HUDEP-2 (cell line): Measurements from ENCODE around the gene PSMB5.

ENCODE experiments used
- DNase-seq, 76 experiments: peaks; one replicate each; lab custom pipeline; 2025; ENCODE audit not compliant: unreplicated experiment in 76 of 76; lab: John Stamatoyannopoulos, UW

PSMB5 gene

DNA sequence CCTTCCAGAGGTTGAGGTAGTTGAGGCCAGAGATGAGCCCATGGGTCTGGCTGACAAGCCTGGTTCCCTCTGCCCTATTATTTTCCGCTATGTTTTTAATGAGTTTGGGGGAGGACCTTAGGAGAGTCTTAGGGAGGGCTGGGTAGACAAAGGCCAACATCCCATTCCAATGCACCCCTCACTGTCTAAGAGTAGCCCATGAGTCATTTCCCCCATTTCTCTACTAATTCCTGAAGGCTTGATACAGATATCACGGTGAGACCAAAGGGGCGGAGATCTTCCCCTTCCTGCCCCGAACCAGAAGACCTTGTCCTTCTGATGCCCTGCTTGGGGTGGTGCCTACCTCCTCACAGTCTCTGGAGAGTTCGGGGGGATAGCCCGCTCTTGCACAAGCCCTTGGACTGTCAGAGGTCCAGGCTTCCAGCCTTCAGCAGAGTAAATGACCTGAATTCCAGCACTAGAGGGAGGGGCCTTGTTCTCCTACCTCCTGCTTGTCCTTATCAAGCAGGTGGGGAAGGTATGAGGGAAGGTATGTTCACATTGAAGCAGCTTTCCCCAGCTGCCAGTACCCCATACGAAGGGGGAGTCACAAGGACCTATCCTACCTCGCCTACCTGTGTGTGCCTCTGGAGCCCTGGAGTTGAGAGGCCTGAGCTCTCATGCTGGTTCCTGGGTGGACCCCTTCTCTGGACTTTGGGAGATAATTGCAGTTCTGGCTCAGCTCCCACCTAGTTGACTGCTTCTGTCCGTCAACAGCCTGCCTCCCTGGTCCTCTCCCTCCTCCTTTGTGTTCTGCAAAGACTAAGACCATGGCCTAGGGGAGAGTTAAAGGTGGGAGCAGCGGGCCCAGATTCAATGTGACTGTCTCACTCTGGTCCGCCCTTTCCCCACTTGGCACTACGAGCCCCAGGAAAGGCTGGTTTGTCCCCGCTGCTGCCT, 11.0 kb upstream of the PSMB5 start:
- DNase-seq: no peak

DNA sequence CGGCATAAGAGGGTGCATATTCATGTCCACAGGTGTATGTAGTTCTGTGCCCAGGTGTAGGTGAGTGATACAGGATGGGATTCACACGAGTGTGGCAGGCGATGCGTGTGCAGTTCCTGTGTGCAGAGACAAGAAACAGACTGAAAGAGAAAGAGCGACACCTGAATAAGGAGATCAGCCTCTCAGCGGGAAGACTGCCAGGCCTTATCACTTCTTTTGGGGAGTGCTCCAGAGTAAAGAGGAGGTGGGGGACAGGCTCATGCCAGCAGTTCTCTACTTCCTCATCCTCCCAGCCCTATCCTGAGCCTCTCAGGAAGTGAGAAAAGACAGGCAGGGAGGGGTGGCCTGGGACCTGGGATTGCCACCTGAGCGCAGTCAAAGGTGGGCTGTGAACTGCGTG, 10.1 kb upstream of the PSMB5 start:
- no peak for DNase-seq

DNA sequence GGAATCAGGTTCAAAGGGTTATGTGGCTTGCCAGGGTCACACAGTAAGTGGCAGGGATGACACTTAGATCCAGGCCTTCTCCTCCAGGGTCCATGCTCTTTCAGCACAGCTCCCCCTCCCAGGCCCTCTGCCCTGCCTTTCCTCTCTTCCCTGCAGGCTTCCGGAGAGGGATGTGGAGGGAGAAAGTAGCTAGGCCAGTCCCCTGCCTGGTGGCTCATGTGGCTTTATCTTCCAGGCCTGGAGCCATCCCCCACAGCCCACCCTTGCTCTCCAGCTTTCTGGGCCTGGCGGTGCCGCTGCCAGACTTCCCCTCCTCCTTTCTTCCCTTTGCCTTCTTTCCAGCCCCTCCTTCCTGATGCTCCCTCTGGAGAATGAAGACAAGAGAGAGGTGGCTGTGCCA, 9.1 kb upstream of the PSMB5 start:
- DNase-seq: no peak

DNA sequence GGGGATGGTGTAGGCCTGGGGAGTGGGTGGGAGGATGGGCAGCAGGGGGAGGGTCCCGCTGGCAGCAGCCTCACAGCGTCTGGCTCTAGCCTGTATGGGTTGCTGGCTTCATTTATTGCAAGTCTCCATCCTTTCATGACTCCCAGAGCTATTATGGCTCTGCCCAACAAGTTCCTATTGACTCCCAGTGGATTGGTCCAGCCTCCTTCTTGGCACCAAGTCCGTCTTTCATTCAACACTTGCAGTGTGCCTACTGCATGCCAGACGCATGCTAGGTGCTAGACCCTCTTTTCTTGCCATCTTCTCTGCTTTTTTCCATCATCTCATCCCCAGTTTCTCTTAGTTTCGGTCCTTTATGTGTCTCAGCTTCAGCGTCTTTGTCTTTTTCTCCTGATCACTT, 8.4 kb upstream of the PSMB5 start:
- DNase-seq: no peak

DNA sequence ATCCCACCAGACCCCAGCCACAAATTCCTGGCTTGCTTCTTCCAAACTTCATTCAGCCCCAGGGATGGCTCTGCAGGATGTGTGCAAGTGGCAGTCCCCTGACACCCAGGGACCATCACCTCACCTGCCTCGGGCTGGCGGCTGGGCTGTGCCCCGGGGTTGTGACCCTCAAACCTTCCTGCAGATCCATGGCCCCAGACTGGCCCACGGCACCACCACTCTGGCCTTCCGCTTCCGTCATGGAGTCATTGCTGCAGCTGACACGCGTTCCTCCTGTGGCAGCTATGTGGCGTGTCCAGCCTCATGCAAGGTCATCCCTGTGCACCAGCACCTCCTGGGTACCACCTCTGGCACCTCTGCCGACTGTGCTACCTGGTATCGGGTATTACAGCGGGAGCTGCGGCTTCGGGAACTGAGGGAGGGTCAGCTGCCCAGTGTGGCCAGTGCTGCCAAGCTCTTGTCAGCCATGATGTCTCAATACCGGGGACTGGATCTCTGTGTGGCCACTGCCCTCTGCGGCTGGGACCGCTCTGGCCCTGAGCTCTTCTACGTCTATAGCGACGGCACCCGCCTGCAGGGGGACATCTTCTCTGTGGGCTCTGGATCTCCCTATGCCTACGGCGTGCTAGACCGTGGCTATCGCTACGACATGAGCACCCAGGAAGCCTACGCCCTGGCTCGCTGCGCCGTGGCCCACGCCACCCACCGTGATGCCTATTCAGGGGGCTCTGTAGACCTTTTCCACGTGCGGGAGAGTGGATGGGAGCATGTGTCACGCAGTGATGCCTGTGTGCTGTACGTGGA, 7.7 kb upstream of the PSMB5 start, which contains the start of gene PSMB11:
Gene PSMB11 (plus strand): TSS at position 51 of the 804 bp plus-strand sequence. CDS start 14 bp downstream, at position 65.
- no peak for DNase-seq

DNA sequence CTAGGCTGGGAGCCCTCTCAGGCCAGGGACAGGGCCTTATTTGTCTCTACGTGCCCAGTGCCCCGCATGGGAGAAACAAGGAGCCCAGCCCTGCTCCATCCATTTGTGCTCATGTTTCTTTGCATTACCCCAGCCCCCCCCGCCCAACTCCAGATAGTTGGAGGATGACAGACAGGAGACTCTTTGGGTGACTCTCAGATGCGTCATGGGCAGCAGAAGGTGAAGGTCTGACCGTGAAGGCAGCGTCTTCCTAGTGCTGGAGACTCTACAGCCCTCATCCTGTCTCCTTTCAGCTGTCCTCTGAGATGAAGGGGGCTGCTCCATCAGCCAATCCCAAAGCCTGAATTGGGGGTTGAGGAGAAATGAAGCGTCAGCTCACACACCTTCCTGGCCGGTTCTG, 7.0 kb upstream of the PSMB5 start:
- no peak for DNase-seq

DNA sequence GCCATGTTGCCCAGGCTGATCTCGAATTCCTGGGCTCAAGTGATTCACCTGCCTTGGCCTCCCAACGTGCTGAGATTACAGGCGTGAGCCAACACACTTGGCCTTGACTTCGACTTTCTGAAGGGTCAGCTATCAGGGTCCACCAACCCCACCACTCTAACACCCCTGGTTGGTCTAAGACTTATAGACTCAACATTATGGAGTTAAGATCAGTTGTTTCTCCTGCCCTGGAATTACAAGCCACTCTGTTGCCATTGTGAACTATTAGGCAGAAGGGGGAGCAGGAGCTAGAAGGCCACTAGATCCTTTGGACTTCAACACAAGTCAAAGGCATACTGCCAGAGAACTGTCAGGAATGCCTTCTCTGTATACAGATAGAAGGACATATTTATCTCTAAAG, 5.4 kb upstream of the PSMB5 start:
- no peak for DNase-seq

DNA sequence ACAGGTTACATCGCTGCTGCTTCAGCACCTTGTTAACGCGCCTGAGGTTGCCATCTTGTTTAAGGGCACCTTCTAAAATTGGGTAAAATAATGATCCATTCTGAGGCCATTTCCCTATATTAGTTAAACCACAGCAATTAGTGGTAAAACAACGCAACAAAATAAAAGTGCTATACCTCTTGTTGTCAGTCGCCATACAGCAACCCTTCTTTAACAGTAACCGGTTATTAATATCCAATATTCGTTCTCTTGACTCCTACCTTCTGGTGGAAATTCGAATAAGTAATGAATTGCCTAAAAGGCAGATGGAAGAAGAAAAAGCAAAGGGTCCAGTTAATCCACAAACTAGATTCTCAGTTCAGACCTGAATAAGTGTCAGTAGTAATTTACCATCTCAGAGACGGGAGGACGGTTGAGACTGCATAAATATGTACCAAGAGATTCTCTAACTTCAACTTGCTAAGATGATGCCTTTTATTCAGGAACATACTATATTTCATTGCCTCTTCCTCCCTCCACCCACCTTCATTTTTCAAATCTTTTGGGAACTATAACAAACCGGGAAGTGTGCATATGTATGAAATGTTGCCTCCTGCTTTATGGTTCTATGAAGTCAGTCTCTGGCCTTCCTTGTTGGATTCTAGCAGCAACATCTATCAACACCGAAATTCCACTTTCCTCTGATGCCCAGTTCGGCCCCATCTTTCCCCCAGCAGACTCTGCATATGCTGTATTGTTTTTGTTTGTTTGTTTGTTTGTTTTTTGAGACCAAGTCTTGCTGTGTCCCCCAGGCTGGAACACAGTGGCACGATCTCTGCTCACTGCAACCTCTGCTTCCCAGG, 824 bp upstream of the PSMB5 start:
- DNase-seq: no peak

DNA sequence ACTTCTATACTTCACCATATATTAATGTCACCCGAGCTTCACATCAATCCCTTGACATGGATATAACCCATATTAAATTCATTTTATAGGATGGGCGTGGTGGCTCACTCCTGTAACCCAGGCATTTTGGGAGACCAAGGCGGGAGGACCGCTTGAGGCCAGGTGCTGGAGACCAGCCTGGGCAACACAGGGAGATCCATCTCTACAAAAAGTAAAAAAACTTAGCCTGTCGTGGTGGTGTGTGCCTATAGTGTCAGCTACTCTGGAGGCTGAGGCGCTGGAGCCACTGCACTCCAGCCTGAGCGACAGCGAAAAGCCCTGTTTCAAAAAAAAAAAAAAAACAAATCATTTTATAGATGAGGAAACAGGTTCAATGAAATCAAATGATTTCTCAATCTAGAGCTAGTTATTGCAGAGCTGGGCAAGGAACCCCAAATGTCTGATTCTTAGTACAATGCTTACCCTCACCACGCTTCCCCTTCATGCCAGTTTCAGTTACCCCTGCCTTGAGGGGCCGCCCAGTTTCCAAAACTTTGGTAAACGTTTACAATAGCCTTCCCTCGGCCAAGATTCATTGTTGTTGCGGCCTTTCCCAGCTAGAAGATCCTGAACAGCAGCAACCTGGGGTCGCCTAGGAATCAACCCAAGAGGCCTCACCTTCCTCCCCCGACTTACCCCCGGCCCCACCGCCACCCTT, 751 bp downstream of the PSMB5 start:
- DNase-seq: no peak

DNA sequence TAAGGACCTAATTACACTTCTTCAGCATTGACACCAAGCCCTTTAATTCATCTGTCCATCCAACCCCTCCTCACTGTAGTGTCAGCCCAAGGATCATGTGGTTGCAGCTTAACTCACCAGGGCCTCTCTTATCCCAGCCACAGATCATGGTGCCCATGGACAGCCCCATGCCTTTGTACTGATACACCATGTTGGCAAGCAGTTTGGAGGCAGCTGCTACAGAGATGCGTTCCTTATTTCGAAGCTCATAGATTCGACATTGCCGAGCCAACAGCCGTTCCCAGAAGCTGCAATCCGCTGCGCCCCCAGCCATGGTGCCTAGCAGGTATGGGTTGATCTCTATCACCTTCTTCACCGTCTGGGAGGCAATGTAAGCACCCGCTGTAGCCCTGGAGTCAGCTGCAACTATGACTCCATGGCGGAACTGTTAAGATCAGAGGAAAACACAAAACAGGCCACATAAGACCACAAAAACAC, 1.4 kb downstream of the PSMB5 start:
- DNase-seq: no peak

DNA sequence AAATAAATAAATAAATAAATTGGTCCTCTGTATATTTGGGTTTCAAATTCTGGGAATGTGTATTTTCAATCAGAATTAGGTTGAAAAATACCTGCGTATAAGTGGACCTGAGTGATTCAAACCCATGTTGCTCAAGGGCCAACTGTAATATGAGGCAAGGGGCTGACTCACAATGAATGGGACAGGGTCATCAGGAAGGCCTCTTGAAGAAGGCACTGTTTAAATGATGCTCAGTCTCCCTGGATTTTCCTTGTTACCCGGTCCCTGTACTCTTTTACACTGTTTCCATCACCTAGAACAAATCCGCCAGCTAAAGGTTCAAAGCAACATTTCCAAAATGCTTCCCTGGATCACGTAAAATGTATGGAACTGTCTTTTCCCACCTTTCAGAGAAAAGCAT, 3.8 kb downstream of the PSMB5 start:
- no peak for DNase-seq

DNA sequence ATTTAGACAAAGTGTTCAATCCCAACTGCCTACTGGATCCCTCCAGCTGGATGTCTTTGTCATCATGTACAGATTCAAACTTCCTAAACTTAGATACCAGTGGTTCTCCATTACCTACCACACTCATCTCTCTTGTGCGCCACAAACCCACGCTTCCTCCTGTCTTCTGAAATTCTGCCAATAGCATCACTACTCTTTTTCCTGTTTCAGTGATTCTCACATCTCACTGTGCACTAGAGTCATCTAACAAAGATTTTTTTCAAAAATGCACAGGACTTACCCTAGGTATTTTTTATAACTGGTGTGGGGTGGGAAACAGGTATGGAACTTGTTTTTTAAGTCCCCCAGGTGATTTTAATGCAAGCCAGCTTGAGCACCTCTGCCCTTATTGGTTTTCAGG, 5.9 kb downstream of the PSMB5 start:
- DNase-seq: no peak

DNA sequence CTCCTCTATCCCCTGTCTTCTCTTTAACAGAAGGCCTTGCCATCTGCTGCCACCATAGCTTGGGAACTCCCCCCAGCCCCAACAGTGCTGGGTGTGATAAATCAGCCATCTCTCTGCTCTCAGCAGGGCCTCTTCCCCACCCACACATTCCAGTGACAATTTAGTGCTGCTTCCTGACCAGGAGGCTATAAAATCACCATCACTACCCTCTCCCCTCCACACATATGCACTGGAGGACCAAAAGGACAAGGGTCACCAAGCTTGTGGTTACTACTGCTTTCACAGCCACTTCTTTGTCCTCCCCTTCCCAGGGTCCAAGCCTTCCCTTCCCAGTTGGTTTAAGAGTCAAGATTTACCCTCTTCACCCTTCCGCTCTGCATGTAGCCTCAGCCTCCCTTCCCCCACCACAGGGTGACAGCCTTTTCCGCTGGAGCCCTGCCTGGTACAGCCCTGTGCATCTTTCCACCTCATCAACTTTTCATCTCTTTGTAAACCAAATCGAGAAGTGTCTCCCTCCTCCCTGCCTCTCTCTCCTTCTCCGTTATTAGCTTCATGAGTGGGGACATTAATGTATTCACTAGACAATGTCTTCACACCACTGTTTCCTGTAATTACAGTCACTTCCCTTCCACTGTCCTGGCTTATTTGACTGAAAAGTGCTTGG, 9.4 kb downstream of the PSMB5 start:
- no peak for DNase-seq

DNA sequence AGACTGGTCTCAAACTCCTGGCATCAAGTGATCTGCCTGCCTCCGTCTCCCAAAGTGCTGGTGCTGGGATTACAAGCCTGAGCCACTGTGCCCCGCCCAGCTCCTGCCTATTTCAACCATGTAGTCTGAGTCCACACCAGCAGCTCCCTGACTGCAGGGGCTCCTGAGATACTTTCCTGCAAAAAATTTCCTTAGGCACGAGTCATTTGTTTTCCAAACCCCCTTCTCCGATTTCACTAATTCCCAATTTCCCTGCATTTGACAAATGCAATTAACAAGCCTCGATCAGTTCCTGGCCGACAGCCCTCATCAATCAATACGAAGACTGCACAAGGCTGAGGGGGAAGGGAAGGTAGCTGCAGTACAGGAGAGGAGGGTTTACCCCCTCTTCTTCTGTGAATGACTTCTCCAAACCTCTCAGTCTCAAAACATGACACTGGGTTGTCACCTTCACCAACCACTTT, 10.1 kb downstream of the PSMB5 start:
- DNase-seq: no peak

DNA sequence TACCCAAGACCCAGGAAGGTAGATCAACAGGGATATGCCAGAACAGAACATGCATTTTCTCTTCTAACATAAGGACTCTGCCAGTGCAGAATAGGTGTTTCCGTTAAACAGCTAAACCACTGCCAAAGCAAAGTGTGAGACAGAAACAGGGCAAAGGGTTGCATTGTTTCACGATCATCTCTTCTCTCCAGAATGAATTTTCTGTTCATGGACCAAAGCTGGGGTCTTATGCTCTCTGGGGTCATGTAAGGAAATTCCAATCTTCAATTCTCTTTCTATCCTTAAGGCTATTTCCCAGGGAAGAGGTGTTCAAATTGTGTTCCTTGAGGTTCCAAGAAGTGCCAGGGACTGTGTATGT, 10.9 kb downstream of the PSMB5 start:
- DNase-seq: no peak

DNA sequence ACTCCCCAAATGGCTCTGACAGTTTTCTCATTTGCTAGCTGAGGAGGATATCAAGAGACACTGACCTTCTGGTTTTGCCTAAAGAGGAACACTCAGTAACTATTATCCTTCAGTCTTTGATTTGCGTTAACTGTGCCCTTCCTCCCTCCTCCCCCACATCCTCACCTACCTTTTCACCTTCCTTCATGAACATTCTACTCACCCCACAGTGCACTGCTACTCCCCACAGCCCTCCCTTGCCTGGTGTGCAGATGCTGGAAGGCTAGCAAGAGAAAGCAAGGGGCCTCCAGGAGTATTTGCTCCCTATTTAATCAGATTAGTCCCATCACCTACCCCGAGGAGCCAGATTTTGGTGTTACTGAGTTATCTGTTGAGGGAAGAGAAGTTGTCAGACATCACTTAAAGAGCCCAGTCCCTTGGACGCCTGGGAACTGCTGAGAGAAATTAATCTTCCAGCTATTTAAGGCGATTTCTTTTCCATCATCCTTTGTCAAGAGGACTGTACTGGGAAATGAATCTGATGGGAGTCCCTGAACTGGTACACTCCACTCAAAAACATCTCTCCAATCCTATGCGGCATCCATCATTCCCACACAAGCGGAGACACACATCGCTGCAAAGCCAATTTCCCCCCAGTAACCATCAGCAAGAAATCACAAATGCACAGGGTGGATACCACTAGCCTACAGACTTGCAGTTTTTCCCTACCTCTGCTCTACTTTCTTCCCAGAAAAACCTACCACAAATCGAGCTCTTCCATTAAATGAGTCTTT, 11.5 kb downstream of the PSMB5 start:
- DNase-seq: no peak

DNA sequence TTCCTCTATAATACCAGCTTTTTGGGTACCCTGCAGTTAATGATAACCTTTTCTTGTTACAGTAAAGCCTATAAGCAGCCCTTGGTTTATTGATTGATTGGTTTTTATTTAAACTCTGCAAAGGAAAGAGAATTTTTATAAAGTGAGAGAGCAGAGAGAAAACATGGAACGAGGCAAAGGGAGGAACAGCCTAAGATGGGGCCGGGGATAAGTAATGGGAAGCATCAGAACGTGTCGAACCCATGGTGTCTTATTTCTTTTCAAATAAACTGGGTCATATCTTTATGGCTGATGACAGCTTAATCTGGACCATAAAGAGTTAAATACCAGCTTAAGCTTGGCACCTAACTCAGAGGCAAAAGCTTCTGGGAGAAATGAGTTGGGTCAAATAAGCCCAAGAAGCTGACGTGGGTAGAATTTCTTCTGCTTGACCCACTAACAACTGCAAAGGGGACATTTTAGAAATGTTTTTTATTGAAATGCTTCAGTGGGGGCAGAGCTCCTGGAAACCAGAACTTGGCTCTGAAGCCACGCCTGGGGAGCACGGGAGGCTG, 12.7 kb downstream of the PSMB5 start:
- DNase-seq: no peak

DNA sequence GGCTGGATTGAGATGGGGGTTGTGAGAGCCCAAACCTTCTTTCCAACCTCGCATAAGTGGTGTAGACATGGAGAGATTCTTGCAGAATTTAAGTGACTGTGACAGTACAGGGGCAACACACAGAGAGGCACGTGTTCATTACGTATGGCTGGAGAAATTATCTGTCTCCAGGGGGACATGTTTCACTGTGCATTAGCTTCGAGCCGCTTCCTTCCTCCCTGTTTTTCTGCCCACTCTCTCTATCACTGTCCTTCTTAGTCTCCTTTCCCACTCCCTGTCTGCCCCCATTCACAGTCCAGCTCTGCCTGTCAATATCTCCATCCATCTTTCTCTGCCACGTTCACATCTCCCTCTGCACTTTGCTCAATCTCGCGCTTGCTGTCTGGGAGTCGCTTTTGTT, 13.3 kb downstream of the PSMB5 start:
- DNase-seq: no peak
